Keratinocyte (primary cell): ENCODE data around the gene PRKAB1. TPM values are rescaled to one million over a fixed set of nuclear protein-coding genes. Genes with fewer than 3 reads are reported as not detected.
"Not testable (repeated sequence)": the region's sequence is repeated elsewhere in the genome, so short reads cannot be mapped to it uniquely, and the experiment has no call there.

Experiments
- DNase-seq: peaks from one replicate; pipeline ENCODE4 v3.0.0-alpha.2; 2011; ENCODE audit warnings: low read depth, missing footprints, low spot score
- FAIRE-seq: peaks from 2 replicates; lab custom pipeline; 2011; peaks lifted over from hg19 to GRCh38; lab: Jason Lieb, UNC
- H2AFZ ChIP-seq: 2 replicates; pipeline ENCODE4 v1.6.0; 2012; ENCODE audit warnings: low read length, control low read depth, inconsistent platforms; ENCODE audit not compliant: control insufficient read depth
- H3K27ac ChIP-seq: 2 replicates; pipeline ENCODE4 v1.5.1; 2011; ENCODE audit warnings: low read length; ENCODE audit not compliant: control insufficient read depth, insufficient read depth
- H3K27me3 ChIP-seq: 3 replicates; pipeline ENCODE4 v1.6.0; 2011; ENCODE audit warnings: low read length; ENCODE audit not compliant: control insufficient read depth, insufficient read depth; ENCODE audit errors: extremely low read depth
- H3K36me3 ChIP-seq, 2 experiments: 2 replicates in 1 of 2; 3 replicates in 1 of 2; pipeline ENCODE4 v1.5.1; 2011; ENCODE audit warnings: low read length in 2 of 2, mild to moderate bottlenecking in 1 of 2; ENCODE audit not compliant: control insufficient read depth in 2 of 2, insufficient read depth in 2 of 2; ENCODE audit errors: extremely low read depth in 1 of 2
- H3K4me1 ChIP-seq: 3 replicates; pipeline ENCODE4 v1.5.1; 2011; ENCODE audit warnings: low read length; ENCODE audit not compliant: control insufficient read depth, insufficient read depth; ENCODE audit errors: extremely low read depth
- H3K4me2 ChIP-seq: 3 replicates; pipeline ENCODE4 v1.6.0; 2011; ENCODE audit warnings: low read depth, low read length; ENCODE audit not compliant: control insufficient read depth, insufficient read depth; ENCODE audit errors: extremely low read depth
- H3K4me3 ChIP-seq, 3 experiments: fragments of 200-600 bp in 1 of 3; sonication (generic) in 1 of 3; 2 replicates in 2 of 3; 3 replicates in 1 of 3; pipeline ENCODE4 v1.5.1; 2011 to 2016; ENCODE audit warnings: low read length in 3 of 3, mild to moderate bottlenecking in 3 of 3, control low read depth in 2 of 3, inconsistent platforms in 1 of 3, low read depth in 1 of 3, mixed read lengths in 1 of 3, mixed run types in 1 of 3, moderate library complexity in 1 of 3; ENCODE audit not compliant: control insufficient read depth in 2 of 3, insufficient read depth in 2 of 3; ENCODE audit errors: extremely low read depth in 1 of 3
- H3K79me2 ChIP-seq: 2 replicates; pipeline ENCODE4 v1.6.0; 2012; ENCODE audit warnings: low read length; ENCODE audit not compliant: control insufficient read depth, insufficient read depth
- H3K9ac ChIP-seq: 3 replicates; pipeline ENCODE4 v1.6.0; 2011; ENCODE audit warnings: low read length; ENCODE audit not compliant: control insufficient read depth, insufficient read depth; ENCODE audit errors: extremely low read depth
- H3K9me1 ChIP-seq: 3 replicates; pipeline ENCODE4 v1.6.0; 2011; ENCODE audit warnings: low read length; ENCODE audit not compliant: control insufficient read depth, insufficient read depth; ENCODE audit errors: extremely low read depth
- H3K9me3 ChIP-seq: 2 replicates; pipeline ENCODE4 v1.5.1; 2012; ENCODE audit warnings: low read depth, low read length; ENCODE audit not compliant: control insufficient read depth
- H4K20me1 ChIP-seq: 3 replicates; pipeline ENCODE4 v1.6.0; 2011; ENCODE audit warnings: low read length; ENCODE audit not compliant: control insufficient read depth, insufficient read depth; ENCODE audit errors: extremely low read depth
- CTCF ChIP-seq, 3 experiments: IDR thresholded peaks in 1 of 3; conservative IDR thresholded peaks in 1 of 3; optimal IDR thresholded peaks in 1 of 3; 2 replicates in 2 of 3; 3 replicates in 1 of 3; pipeline versions ENCODE3 to v1.5.1; 2011; ENCODE audit warnings: low read length in 3 of 3, mild to moderate bottlenecking in 3 of 3, moderate library complexity in 2 of 3, control low read depth in 1 of 3, inconsistent platforms in 1 of 3; ENCODE audit not compliant: insufficient read depth in 2 of 3; ENCODE audit errors: extremely low read depth in 1 of 3
- EZH2 ChIP-seq: IDR thresholded peaks from one replicate; pipeline ENCODE4 v1.6.1; 2012; ENCODE audit warnings: inconsistent platforms, mild to moderate bottlenecking, low read length, moderate library complexity
- dilution Hi-C: fragments of 300-500 bp; cut with MboI; formaldehyde crosslinking; loops from one replicate; pipeline ENCODE4 v1.7.0; 2020; ENCODE audit warnings: low sequenced_read_pairs; ENCODE audit not compliant: extremely low pct_ligation_motif_present
- polyA plus RNA-seq, 5 experiments: library from polyadenylated mRNA; depleted of rRNA in 3 of 5; stranded (reverse) in 3 of 5; stranded (forward) in 1 of 5; unstranded in 1 of 5; fragments of >200 nt; gene quantifications; 1 replicate in 1 of 5; 2 replicates in 3 of 5; 3 replicates in 1 of 5; pipeline versions ENCODE4 v1.2.1 to v1.2.3, GENCODE V29; 2011 to 2012; ENCODE audit warnings: missing spikeins in 2 of 5, low read depth in 1 of 5, low replicate concordance in 1 of 5

The PRKAB1 gene
- polyA plus RNA-seq, 1 donor (not counting 4 experiments of a cell fraction or from before 2014, with no cell fraction given) = 22.0 TPM

- no peak overlapping the region for H3K4me3 ChIP-seq
- H3K9ac ChIP-seq = no peak overlapping the region
- no peaks in the 10 kb centered on the region for H3K36me3 ChIP-seq
- no peaks in the 10 kb centered on the region for H3K27me3 ChIP-seq
- H3K4me1 ChIP-seq = no peaks in the 10 kb centered on the region
- H3K4me2 ChIP-seq = no peak overlapping the region
- dilution Hi-C loops = no loop called here
- FAIRE-seq (peak; percentile 64), DNase-seq (no peak)
- H3K9me1 ChIP-seq = no peaks in the 10 kb centered on the region
- TF ChIP-seq EZH2 (no peak), CTCF (optimal IDR thresholded peaks at IDR 0.05 in 1 of 3, IDR thresholded peaks at IDR 0.05 in 1 of 3, conservative IDR thresholded peaks at IDR 0.05 in 1 of 3; ENCODE audit: extremely low read depth in 1 of 3, insufficient read depth in 2 of 3, low read length in 3 of 3) (peak; percentile 21 to 70 (median 50))
- no peaks in the 10 kb centered on the region for H3K79me2 ChIP-seq
- no peak overlapping the region for H3K27ac ChIP-seq
- no peak overlapping the region for H2AFZ ChIP-seq
- H4K20me1 ChIP-seq = no peaks in the 10 kb centered on the region
- no peaks in the 10 kb centered on the region for H3K9me3 ChIP-seq
Observed at GRCh38 chr12:119649202-119649808, 18.6 kb upstream of the PRKAB1 start.

GRCh38 chr12:119652665-119653064, 15.3 kb upstream of the PRKAB1 start:
- Histone ChIP-seq H3K9ac (no peak overlapping the region), H2AFZ (no peak overlapping the region), H3K27me3 (no peaks in the 10 kb centered on the region), H3K9me1 (no peaks in the 10 kb centered on the region), H3K4me3 (no peak overlapping the region), H3K4me2 (no peak overlapping the region), H4K20me1 (no peaks in the 10 kb centered on the region), H3K9me3 (no peaks in the 10 kb centered on the region), H3K27ac (no peak overlapping the region), H3K36me3 (no peaks in the 10 kb centered on the region), H3K4me1 (no peaks in the 10 kb centered on the region), H3K79me2 (no peaks in the 10 kb centered on the region)
- no peak for FAIRE-seq
- TF ChIP-seq EZH2 (no peak), CTCF (optimal IDR thresholded peaks at IDR 0.05 in 1 of 3, IDR thresholded peaks at IDR 0.05 in 1 of 3, conservative IDR thresholded peaks at IDR 0.05 in 1 of 3; ENCODE audit: extremely low read depth in 1 of 3, insufficient read depth in 2 of 3, low read length in 3 of 3) (no peak)
- no peak for DNase-seq
- dilution Hi-C loops = no loop called here

GRCh38 chr12:119657001-119657400, 10.9 kb upstream of the PRKAB1 start:
- H3K4me3 ChIP-seq, H3K4me1 ChIP-seq, H3K9ac ChIP-seq, FAIRE-seq, H3K4me2 ChIP-seq, H3K9me3 ChIP-seq, H3K27ac ChIP-seq, H3K27me3 ChIP-seq, H2AFZ ChIP-seq, H3K79me2 ChIP-seq, dilution Hi-C loops, H3K36me3 ChIP-seq, H3K9me1 ChIP-seq, DNase-seq, H4K20me1 ChIP-seq: not testable (repeated sequence)

- FAIRE-seq = not testable (repeated sequence)
Observed at GRCh38 chr12:119658166-119658565, 9.8 kb upstream of the PRKAB1 start.

More at GRCh38 chr12:119658166-119658565, 9.8 kb upstream of the PRKAB1 start:
- H3K9me1 ChIP-seq, H3K9ac ChIP-seq, H3K9me3 ChIP-seq, H3K4me1 ChIP-seq, H3K79me2 ChIP-seq, H3K4me3 ChIP-seq, H3K4me2 ChIP-seq, H3K27me3 ChIP-seq, H4K20me1 ChIP-seq, H2AFZ ChIP-seq, H3K36me3 ChIP-seq, DNase-seq, dilution Hi-C loops, H3K27ac ChIP-seq: not testable (repeated sequence)
